Neural cell (in vitro differentiated cells): Measurements from ENCODE around the gene HBD.

Experiments
- CTCF ChIP-seq: fragments of 450-650 bp; IDR thresholded peaks from 2 replicates; pipeline ENCODE4 v1.5.1; 2014; ENCODE audit warnings: antibody characterized with exemption, mild to moderate bottlenecking, moderate library complexity; ENCODE audit not compliant: poor library complexity, severe bottlenecking
- EP300 ChIP-seq: fragments of 450-650 bp; conservative IDR thresholded peaks from 2 replicates; pipeline ENCODE4 v1.6.1; 2014; ENCODE audit warnings: antibody characterized with exemption, mild to moderate bottlenecking, moderate library complexity; ENCODE audit not compliant: poor library complexity, severe bottlenecking
- MXI1 ChIP-seq: fragments of 450-650 bp; conservative IDR thresholded peaks from 2 replicates; pipeline ENCODE4 v1.6.1; 2014; ENCODE audit warnings: antibody characterized with exemption, mild to moderate bottlenecking; ENCODE audit not compliant: poor library complexity, severe bottlenecking
- POLR2AphosphoS5 ChIP-seq: IDR thresholded peaks from 2 replicates; pipeline ENCODE4 v1.6.1; 2012
- RAD21 ChIP-seq: fragments of 450-650 bp; conservative IDR thresholded peaks from 2 replicates; pipeline ENCODE4 v1.6.1; 2014; ENCODE audit warnings: antibody characterized with exemption, mild to moderate bottlenecking, moderate library complexity
- TAF1 ChIP-seq: IDR thresholded peaks from 2 replicates; pipeline ENCODE4 v1.6.1; 2012; ENCODE audit warnings: low read depth

DNA sequence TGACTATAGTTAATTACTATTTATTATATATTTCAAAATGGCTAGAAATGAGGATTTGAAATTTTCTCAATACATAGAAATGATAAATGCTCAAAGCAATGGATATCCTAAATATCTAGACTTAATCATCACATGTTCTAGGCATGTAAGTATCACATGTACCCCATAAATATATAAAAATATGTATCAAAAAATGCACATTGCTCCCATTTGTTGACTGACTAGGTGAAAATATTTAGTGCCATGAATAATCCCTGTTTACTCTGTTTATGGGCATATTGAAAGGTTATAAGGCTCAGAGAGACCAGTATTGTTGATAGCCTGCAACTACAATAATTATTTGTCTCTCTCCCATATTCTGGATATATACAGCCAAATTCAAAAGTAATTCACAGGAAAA lies 32.3 kb upstream of the HBD start:
- TF ChIP-seq POLR2AphosphoS5 (no peak), RAD21 (no peak), CTCF (no peak), TAF1 (no peak), MXI1 (no peak), EP300 (no peak)
